A673 (cell line): ENCODE measurements around the gene ELL2. TPM values are rescaled to one million over a fixed set of nuclear protein-coding genes. Genes with fewer than 3 reads are reported as not detected.

Experiments used
- BruUV-seq: library from RNA; stranded (reverse); fragments of 400-500 nt; replicated peaks from 2 replicates; lab custom pipeline; 2021; lab: Mats Ljungman, UMichigan
- CTCF ChIA-PET: fragments of 300-600 bp; sonication (Branson Sonifier 250); formaldehyde crosslinking; loops from one replicate; lab custom pipeline; 2022; ENCODE audit warnings: antibody characterized with exemption; lab: Charles Lee
- POLR2A ChIA-PET: fragments of 300-600 bp; sonication (Branson Sonifier 250); formaldehyde crosslinking; loops from one replicate; lab custom pipeline; 2022; ENCODE audit warnings: antibody characterized with exemption; ENCODE audit not compliant: low non-redundant PET; lab: Charles Lee
- DNase-seq: peaks from one replicate; pipeline ENCODE4 v3.0.0-alpha.2; 2015; ENCODE audit warnings: low spot score
- H3K27ac ChIP-seq: fragments of 200-600 bp; sonication (generic); 2 replicates; pipeline ENCODE4 v1.5.1; 2016; ENCODE audit warnings: mixed run types, low read depth, mild to moderate bottlenecking, mixed read lengths, antibody characterized with exemption, low read length; ENCODE audit not compliant: poor library complexity, severe bottlenecking
- H3K27me3 ChIP-seq: fragments of 200-600 bp; sonication (generic); replicated peaks from 2 replicates; pipeline ENCODE4 v1.6.1; 2017; ENCODE audit warnings: mixed run types, low read depth, mild to moderate bottlenecking, mixed read lengths, antibody characterized with exemption, low read length; ENCODE audit not compliant: insufficient read depth, poor library complexity
- H3K36me3 ChIP-seq: fragments of 200-600 bp; sonication (generic); 2 replicates; pipeline ENCODE4 v1.6.1; 2016; ENCODE audit warnings: mixed run types, mild to moderate bottlenecking, mixed read lengths, antibody characterized with exemption, low read length; ENCODE audit not compliant: insufficient read depth, poor library complexity, severe bottlenecking
- H3K4me1 ChIP-seq: fragments of 200-600 bp; sonication (generic); 2 replicates; pipeline ENCODE4 v1.6.1; 2017; ENCODE audit warnings: mixed run types, mild to moderate bottlenecking, mixed read lengths, antibody characterized with exemption, low read length; ENCODE audit not compliant: insufficient read depth, poor library complexity, severe bottlenecking
- H3K4me3 ChIP-seq: fragments of 200-600 bp; sonication (generic); 2 replicates; pipeline ENCODE4 v1.5.1; 2016; ENCODE audit warnings: low read depth, mixed run types, mild to moderate bottlenecking, mixed read lengths, low read length; ENCODE audit not compliant: poor library complexity, severe bottlenecking
- H3K9me3 ChIP-seq: fragments of 200-600 bp; sonication (generic); 2 replicates; pipeline ENCODE4 v1.6.1; 2016; ENCODE audit warnings: mixed run types, low read depth, mild to moderate bottlenecking, mixed read lengths, antibody characterized with exemption, low read length; ENCODE audit not compliant: poor library complexity, severe bottlenecking
- EZH2 ChIP-seq: fragments of 200-600 bp; sonication (generic); IDR thresholded peaks from 2 replicates; pipeline ENCODE4 v1.6.1; 2017; ENCODE audit warnings: borderline replicate concordance, low read depth, mild to moderate bottlenecking, mixed read lengths, antibody characterized with exemption, low read length; ENCODE audit not compliant: poor library complexity, severe bottlenecking
- intact Hi-C: fragments of 100-400 bp; cut with micrococcal nuclease; formaldehyde crosslinking; loops from one replicate; pipeline ENCODE4 v1.10.0; 2022; ENCODE audit not compliant: unreplicated experiment
- total RNA-seq: library from RNA; stranded (reverse); gene quantifications from 2 replicates; pipeline ENCODE4 v1.2.3, GENCODE V29; 2021
- TF ChIP-seq, protein P1 (sequence below): fragments of 300-800, 200-600 bp; sonication (generic); conservative IDR thresholded peaks from 2 replicates; pipeline ENCODE4 v1.5.1; 2017; ENCODE audit warnings: low read depth, mild to moderate bottlenecking, antibody characterized with exemption, low read length, moderate library complexity, mixed read lengths

Gene ELL2
- total RNA-seq, 1 experiment from 2014 or later, result 12.0 TPM

- no peak for DNase-seq
- intact Hi-C loops, result no loop called here
- POLR2A ChIA-PET, result no interaction called here
Measured at GRCh38 chr5:95923918-95924544, 37.6 kb downstream of the ELL2 start.

DNA sequence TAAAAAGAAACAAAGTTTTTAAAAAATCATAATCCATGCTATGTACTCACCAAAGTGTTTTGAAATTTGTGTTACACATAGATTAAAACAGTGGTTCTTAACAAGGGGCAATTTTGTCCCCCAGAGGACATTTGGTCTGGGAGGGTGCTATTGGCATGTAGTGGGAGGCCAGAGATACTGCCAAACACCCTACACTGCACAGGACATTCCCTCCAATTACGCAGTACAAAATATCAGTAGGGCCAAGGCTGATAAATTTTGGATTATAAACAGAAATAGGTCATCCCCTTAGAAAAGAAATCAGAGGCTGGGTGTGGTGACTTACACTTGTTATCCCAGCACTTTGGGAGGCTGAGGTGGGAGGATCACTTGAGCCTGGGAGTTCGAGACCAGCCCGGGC, 38.9 kb downstream of the ELL2 start:
- ChIA-PET CTCF (interaction anchor here (0.7 kb wide), 1 partner anchor 9 kb away, joined by 4 read pairs; no protein-coding TSS in a partner anchor), POLR2A (no interaction called here)
- no peaks in the 10 kb centered on the region for H3K36me3 ChIP-seq

More at GRCh38 chr5:95923918-95924544, 37.6 kb downstream of the ELL2 start:
- Histone ChIP-seq H3K4me1 (peaks cover 5% of the 10 kb centered on the region), H3K4me3 (no peak overlapping the region), H3K9me3 (no peaks in the 10 kb centered on the region), H3K36me3 (no peaks in the 10 kb centered on the region), H3K27ac (no peak overlapping the region), H3K27me3 (no peaks in the 10 kb centered on the region)
- TF ChIP-seq, protein P1, sequence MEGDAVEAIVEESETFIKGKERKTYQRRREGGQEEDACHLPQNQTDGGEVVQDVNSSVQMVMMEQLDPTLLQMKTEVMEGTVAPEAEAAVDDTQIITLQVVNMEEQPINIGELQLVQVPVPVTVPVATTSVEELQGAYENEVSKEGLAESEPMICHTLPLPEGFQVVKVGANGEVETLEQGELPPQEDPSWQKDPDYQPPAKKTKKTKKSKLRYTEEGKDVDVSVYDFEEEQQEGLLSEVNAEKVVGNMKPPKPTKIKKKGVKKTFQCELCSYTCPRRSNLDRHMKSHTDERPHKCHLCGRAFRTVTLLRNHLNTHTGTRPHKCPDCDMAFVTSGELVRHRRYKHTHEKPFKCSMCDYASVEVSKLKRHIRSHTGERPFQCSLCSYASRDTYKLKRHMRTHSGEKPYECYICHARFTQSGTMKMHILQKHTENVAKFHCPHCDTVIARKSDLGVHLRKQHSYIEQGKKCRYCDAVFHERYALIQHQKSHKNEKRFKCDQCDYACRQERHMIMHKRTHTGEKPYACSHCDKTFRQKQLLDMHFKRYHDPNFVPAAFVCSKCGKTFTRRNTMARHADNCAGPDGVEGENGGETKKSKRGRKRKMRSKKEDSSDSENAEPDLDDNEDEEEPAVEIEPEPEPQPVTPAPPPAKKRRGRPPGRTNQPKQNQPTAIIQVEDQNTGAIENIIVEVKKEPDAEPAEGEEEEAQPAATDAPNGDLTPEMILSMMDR, result no peak
- TF ChIP-seq EZH2, result no peak
- BruUV-seq, result no TSS peak
- CTCF ChIA-PET, result no interaction called here

GRCh38 chr5:95921501-95921900, 40.1 kb downstream of the ELL2 start:
- TF ChIP-seq, protein P1, result no peak
- no peak for TF ChIP-seq EZH2
- Histone ChIP-seq H3K4me3 (no peak overlapping the region), H3K27ac (no peak overlapping the region), H3K4me1 (no peaks in the 10 kb centered on the region), H3K27me3 (no peaks in the 10 kb centered on the region), H3K36me3 (no peaks in the 10 kb centered on the region), H3K9me3 (no peaks in the 10 kb centered on the region)
- intact Hi-C loops, result no loop called here
- BruUV-seq, result no TSS peak
- ChIA-PET POLR2A (no interaction called here), CTCF (no interaction called here)
- DNase-seq, result no peak

More for the DNA sequence above, 38.9 kb downstream of the ELL2 start:
- peaks cover 2% of the 10 kb centered on the region for H3K4me1 ChIP-seq
- H3K4me3 ChIP-seq, result no peak overlapping the region
- H3K27me3 ChIP-seq, result no peaks in the 10 kb centered on the region
- DNase-seq, result no peak
- TF ChIP-seq EZH2, result no peak
- TF ChIP-seq, protein P1, result no peak
- no TSS peak for BruUV-seq
- intact Hi-C loops, result no loop called here
- no peak overlapping the region for H3K27ac ChIP-seq
- H3K9me3 ChIP-seq, result no peaks in the 10 kb centered on the region
